Endothelial cell of umbilical vein (primary cell): ENCODE results near the gene CSNK1D. TPM values are rescaled to one million over a fixed set of nuclear protein-coding genes. Genes with fewer than 3 reads are reported as not detected.

Source experiments
- Bru-seq: library from RNA; stranded (reverse); fragments of 400-500 nt; gene quantifications from one replicate; lab custom pipeline; 2021; lab: Mats Ljungman, UMichigan
- BruChase-seq, 2 experiments: library from RNA; stranded (reverse); fragments of 400-500 nt; gene quantifications; one replicate each; lab custom pipeline; 2021; lab: Mats Ljungman, UMichigan
- BruUV-seq: library from RNA; stranded (reverse); fragments of 400-500 nt; replicated peaks from 2 replicates; lab custom pipeline; 2021; lab: Mats Ljungman, UMichigan
- CTCF ChIA-PET: fragments of 300-600, 350-600 bp; sonication (Branson Sonifier 250); formaldehyde crosslinking; loops from one replicate; lab custom pipeline; 2021; ENCODE audit warnings: antibody characterized with exemption, inconsistent platforms; lab: Charles Lee
- POLR2A ChIA-PET: fragments of 300-600, 350-600 bp; sonication (Branson Sonifier 250); formaldehyde crosslinking; loops from one replicate; lab custom pipeline; 2021; ENCODE audit warnings: antibody characterized with exemption, inconsistent platforms; lab: Charles Lee
- DNase-seq: peaks from one replicate; pipeline ENCODE4 v3.0.0-alpha.2; 2011; ENCODE audit warnings: low read depth, low spot score
- FAIRE-seq: peaks from 2 replicates; lab custom pipeline; 2011; peaks lifted over from hg19 to GRCh38; lab: Jason Lieb, UNC
- H2AFZ ChIP-seq: 2 replicates; pipeline ENCODE4 v1.6.0; 2012; ENCODE audit warnings: low read depth, low read length, control low read depth, inconsistent platforms
- H3K27ac ChIP-seq: 2 replicates; pipeline ENCODE4 v1.5.1; 2011; ENCODE audit warnings: low read depth, mild to moderate bottlenecking, control low read depth, low read length, moderate library complexity; ENCODE audit not compliant: insufficient read depth
- H3K27me3 ChIP-seq, 2 experiments: 2 replicates each; pipeline versions ENCODE4 v1.6.0 to v1.6.1; 2011; ENCODE audit warnings: low read length in 2 of 2, mixed read lengths in 1 of 2; ENCODE audit not compliant: control insufficient read depth in 2 of 2, insufficient read depth in 2 of 2
- H3K36me3 ChIP-seq, 2 experiments: 2 replicates in 1 of 2; 3 replicates in 1 of 2; pipeline ENCODE4 v1.5.1; 2011; ENCODE audit warnings: low read length in 2 of 2, mild to moderate bottlenecking in 1 of 2, moderate library complexity in 1 of 2; ENCODE audit not compliant: control insufficient read depth in 2 of 2, insufficient read depth in 2 of 2; ENCODE audit errors: extremely low read depth in 1 of 2
- H3K4me1 ChIP-seq: 3 replicates; pipeline ENCODE4 v1.5.1; 2011; ENCODE audit warnings: mild to moderate bottlenecking, low read length; ENCODE audit not compliant: control insufficient read depth, insufficient read depth; ENCODE audit errors: extremely low read depth
- H3K4me2 ChIP-seq: 2 replicates; pipeline ENCODE4 v1.6.1; 2011; ENCODE audit warnings: low read length, control low read depth, mixed read lengths; ENCODE audit not compliant: insufficient read depth
- H3K4me3 ChIP-seq, 3 experiments: fragments of 200-600 bp in 1 of 3; sonication (generic), shearing (Covaris generic) in 1 of 3; replicated peaks in 1 of 3; 2 replicates each; pipeline ENCODE4 v1.5.1; 2011 to 2016; ENCODE audit warnings: control low read depth in 3 of 3, low read length in 3 of 3, mild to moderate bottlenecking in 2 of 3, inconsistent platforms in 1 of 3, low read depth in 1 of 3, moderate library complexity in 1 of 3; ENCODE audit not compliant: insufficient read depth in 1 of 3
- H3K79me2 ChIP-seq: 2 replicates; pipeline ENCODE4 v1.6.0; 2012; ENCODE audit warnings: low read length, inconsistent platforms; ENCODE audit not compliant: control insufficient read depth, insufficient read depth
- H3K9ac ChIP-seq: replicated peaks from 2 replicates; pipeline ENCODE3; 2011; ENCODE audit warnings: low read length, control low read depth; ENCODE audit not compliant: insufficient read depth; ENCODE audit errors: extremely low read depth
- H3K9me1 ChIP-seq: replicated peaks from 3 replicates; pipeline ENCODE4 v1.6.0; 2011; ENCODE audit warnings: mild to moderate bottlenecking, low read length; ENCODE audit not compliant: control insufficient read depth, insufficient read depth; ENCODE audit errors: extremely low read depth
- H3K9me3 ChIP-seq: replicated peaks from 2 replicates; pipeline ENCODE4 v1.5.1; 2012; ENCODE audit warnings: low read length, inconsistent platforms; ENCODE audit not compliant: control insufficient read depth, insufficient read depth
- H4K20me1 ChIP-seq: replicated peaks from 2 replicates; pipeline ENCODE3; 2011; ENCODE audit warnings: mild to moderate bottlenecking, low read length; ENCODE audit not compliant: control insufficient read depth, insufficient read depth; ENCODE audit errors: extremely low read depth
- EZH2 ChIP-seq: IDR thresholded peaks from 2 replicates; pipeline ENCODE4 v1.6.1; 2012; ENCODE audit warnings: borderline replicate concordance, low read depth, mild to moderate bottlenecking, moderate library complexity, low read length, inconsistent platforms; ENCODE audit not compliant: severe bottlenecking
- POLR2A ChIP-seq: IDR thresholded peaks from 2 replicates; pipeline ENCODE4 v1.6.1; 2012; ENCODE audit warnings: low read depth, mild to moderate bottlenecking, control low read depth, low read length
- POLR2AphosphoS5 ChIP-seq: IDR thresholded peaks from 2 replicates; pipeline ENCODE4 v1.6.1; 2012; ENCODE audit warnings: low read depth, mild to moderate bottlenecking, control low read depth, low read length, moderate library complexity; ENCODE audit not compliant: insufficient read depth
- dilution Hi-C: fragments of 300-500 bp; cut with MboI; formaldehyde crosslinking; loops from one replicate; pipeline ENCODE4 v1.15.0; 2019; ENCODE audit warnings: low sequenced_read_pairs; ENCODE audit not compliant: extremely low pct_ligation_motif_present
- intact Hi-C: fragments of 100-400 bp; cut with micrococcal nuclease; formaldehyde crosslinking; loops from one replicate; pipeline ENCODE4 v1.10.0; 2022
- long read RNA-seq: library from polyadenylated mRNA; stranded (forward); transcript quantifications from one replicate; pipeline ENCODE4 v2.0.0, GENCODE V29; 2021
- polyA minus RNA-seq, 3 experiments: library from RNA; depleted of rRNA, polyadenylated mRNA; stranded (reverse); fragments of >200 nt; gene quantifications; 1 replicate in 1 of 3; 2 replicates in 2 of 3; pipeline ENCODE4 v1.2.3, GENCODE V29; 2011
- polyA plus RNA-seq, 4 experiments: library from polyadenylated mRNA; depleted of rRNA in 3 of 4; stranded (reverse) in 3 of 4; unstranded in 1 of 4; fragments of >200 nt; gene quantifications; 2 replicates each; pipeline versions ENCODE4 v1.2.1 to v1.2.3, GENCODE V29; 2011 to 2012; ENCODE audit warnings: missing spikeins in 1 of 4
- total RNA-seq: library from RNA; stranded (reverse); gene quantifications from 2 replicates; pipeline ENCODE4 v1.2.3, GENCODE V29; 2021

The CSNK1D gene
- total RNA-seq (143 and 155 TPM in 2 replicates), polyA plus RNA-seq (123 and 127 TPM in 2 replicates), polyA minus RNA-seq (108 and 121 TPM in 2 replicates), Bru-seq, nascent RNA (percentile 89 among the genes with signal in this experiment), BruChase-seq, experiment 1, labeled RNA remaining after a 6-hour chase (percentile 93 among the genes with signal in this experiment), BruChase-seq, experiment 2, labeled RNA remaining after a 2-hour chase (percentile 95 among the genes with signal in this experiment)
- polyA plus RNA-seq (2011; cell fraction: cytosol; rRNA removed), result 137 and 147 TPM in 2 replicates
- 510 and 541 TPM in 2 replicates for polyA plus RNA-seq (2011; cell fraction: nucleus; rRNA removed)
- polyA plus RNA-seq (2012), result 147 and 161 TPM in 2 replicates
- polyA minus RNA-seq (2011; cell fraction: cytosol; rRNA and poly(A)+ RNA removed), result 34.4 TPM
- polyA minus RNA-seq (2011; cell fraction: nucleus; rRNA and poly(A)+ RNA removed), result 96.1 and 97.5 TPM in 2 replicates
- long read RNA-seq, transcript CSNK1D-202 (9 exons, 3,712 nt), result minor isoform, 8 of 136 reads
- long read RNA-seq, transcript CSNK1D-203 (10 exons, 2,047 nt), result major isoform, 70 of 136 reads
- long read RNA-seq, partial matches to known transcripts, result 20 of 136 reads
- long read RNA-seq, other reads (novel, unspliced or antisense), result 34 of 136 reads

DNA sequence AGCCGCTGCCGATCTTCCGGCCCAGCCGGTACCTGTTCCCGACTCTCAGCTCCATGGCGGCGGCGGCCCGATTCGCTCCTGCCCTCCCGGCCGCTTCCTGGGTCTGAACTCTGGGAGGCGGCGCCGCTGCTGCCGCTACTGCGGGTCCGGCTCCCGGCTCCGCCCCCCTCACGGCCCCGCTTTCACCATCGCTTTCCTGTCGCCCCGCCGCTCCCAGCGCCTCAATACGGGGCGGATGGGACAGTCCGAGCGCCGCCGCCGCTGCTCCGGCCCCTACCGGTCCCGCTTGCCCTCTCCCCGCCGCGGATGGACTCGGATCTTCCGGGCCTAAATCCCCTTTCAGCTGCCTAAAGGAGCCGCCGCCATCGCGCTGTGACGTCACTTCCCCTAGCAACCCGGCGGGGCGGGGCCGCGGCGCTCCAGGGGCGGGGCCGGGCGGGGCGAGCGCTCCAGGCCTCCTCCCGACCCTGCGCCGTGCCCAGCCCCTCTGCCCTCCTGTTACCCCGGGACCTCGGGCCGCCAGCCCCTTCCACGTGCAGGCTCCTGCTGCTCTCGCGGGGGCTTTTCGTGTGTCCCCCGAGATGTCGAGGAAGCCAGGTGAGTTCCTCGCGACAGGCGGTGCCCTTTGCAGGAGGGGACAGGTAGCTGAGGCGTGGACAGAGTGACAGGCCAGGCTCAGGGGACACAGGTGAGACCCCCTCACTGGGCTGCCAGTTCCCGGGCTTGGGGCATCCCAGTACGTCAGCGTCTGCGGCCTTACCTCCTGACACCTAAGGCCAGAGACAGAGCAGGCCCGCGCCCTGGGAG lies at the start of gene CSNK1D:
Gene CSNK1D, minus strand, starts transcription at position 374 of the 807 bp plus-strand sequence. Its CDS starts 319 bp downstream, at position 55.
- ChIA-PET CTCF (interaction anchor here (0.8 to 1.8 kb wide), 6 partner anchors 10 to 243 kb away, joined by 3 to 6 read pairs (median 4); no protein-coding TSS in a partner anchor), POLR2A (interaction anchor here (1.6 kb wide), 1 partner anchor 24 kb away, joined by 3 read pairs; no protein-coding TSS in a partner anchor)
- TF ChIP-seq EZH2 (no peak), POLR2AphosphoS5 (peak; percentile 74), POLR2A (peak; percentile 77)
- peak within 1 kb of the TSS; percentile 57 for H3K4me2 ChIP-seq
- H3K4me3 ChIP-seq, result peak within 1 kb of the TSS; percentile 63 to 91 (median 65)
- DNase-seq, result peak; percentile 92
- no peaks in the 10 kb centered on the region for H4K20me1 ChIP-seq
- dilution Hi-C loops (no loop called here), intact Hi-C loops (loop anchor here (2.0 kb wide), 1 partner anchor 19 kb away; no protein-coding TSS in a partner anchor)
- H3K27me3 ChIP-seq, result no peaks in the 10 kb centered on the region
- peak within 1 kb of the TSS; percentile 85 for H2AFZ ChIP-seq
- peaks cover 47% of the 10 kb centered on the region for H3K79me2 ChIP-seq
- H3K27ac ChIP-seq, result peak within 1 kb of the TSS; percentile 92
- H3K4me1 ChIP-seq, result peaks cover 14% of the 10 kb centered on the region
- H3K9me1 ChIP-seq, result no peaks in the 10 kb centered on the region
- H3K9ac ChIP-seq, result peak within 1 kb of the TSS; percentile 82
- H3K36me3 ChIP-seq, result peaks cover 5 to 22% of the 10 kb centered on the region in 2 experiments
- BruUV-seq, result no TSS peak
- no peaks in the 10 kb centered on the region for H3K9me3 ChIP-seq
- peak; percentile 85 for FAIRE-seq
